Measurements from ENCODE around the gene SPDEF.

GRCh38 chr6:34556493-34556892 is 364 bp upstream of the SPDEF start:
- no peak for TF ChIP-seq CTCF (optimal IDR thresholded peaks at IDR 0.05 in 1 of 3, IDR thresholded peaks at IDR 0.05 in 1 of 3, conservative IDR thresholded peaks at IDR 0.05 in 1 of 3; ENCODE audit: extremely low read depth in 1 of 3, insufficient read depth in 2 of 3, low read length in 3 of 3)
- no peak for TF ChIP-seq EZH2 (IDR thresholded peaks at IDR 0.05; ENCODE audit: low read length)
